ENCODE data around the gene GPT2.
"Not testable (repeated sequence)": the region's sequence is repeated elsewhere in the genome, so short reads cannot be mapped to it uniquely, and the experiment has no call there.

Gene GPT2

DNA sequence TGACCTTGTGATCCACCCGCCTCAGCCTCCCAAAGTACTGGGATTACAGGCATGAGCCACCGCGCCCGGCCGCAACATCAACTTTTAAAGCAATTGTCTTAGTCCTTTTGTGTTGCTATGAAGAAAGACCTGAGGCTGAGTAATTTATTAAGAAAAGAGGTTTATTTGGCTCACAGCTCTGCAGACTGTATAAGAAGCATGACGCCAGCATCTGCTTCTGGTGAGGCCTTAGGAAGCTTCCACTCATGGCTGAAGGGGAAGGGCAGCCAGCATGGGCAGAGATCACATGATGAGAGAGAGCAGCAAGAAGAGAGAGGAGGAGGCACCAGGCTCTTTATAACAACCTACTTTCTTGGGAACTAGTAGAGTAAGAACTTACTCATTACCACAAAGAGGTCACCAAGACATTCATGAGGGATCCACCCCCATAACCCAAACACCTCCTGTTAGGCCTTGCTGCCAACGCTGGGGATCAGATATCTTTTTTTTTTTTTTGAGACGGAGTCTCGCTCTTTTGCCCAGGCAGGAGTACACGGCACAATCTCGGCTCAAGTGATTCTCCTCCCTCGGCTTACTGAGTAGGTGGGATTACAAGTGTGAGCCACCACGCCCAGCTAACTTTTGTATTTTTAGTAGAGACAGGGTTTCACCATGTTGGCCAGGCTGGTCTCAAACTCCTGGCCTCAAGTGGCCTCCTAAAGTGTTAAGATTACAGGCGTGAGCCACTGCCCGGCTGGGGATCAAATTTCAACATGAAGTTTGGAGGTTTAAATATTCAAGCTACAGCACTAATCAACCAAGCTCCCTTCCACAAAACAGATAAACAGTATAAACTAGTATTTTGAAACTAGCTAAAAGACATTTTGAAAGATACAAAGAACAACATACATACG lies 21.4 kb upstream of the GPT2 start:
- DNase-seq: no peak

DNA sequence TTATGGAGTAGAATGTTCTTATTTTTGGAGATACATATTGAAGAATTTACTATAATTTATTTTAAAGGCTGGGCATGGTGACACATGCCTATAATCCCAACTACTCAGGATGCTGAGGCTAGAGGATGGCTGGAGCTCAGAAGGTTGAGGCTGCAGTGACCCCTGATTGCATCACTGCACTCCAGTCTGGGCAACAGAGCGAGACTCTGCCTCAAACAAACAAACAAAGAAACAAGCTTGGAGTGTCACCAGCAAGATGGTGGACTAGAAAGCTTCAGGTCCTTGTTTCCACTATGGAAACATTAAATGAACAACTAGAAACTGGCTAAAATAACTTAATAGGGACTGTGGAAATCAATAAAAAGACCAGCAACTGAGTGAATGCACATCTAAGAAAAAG lies 17.9 kb upstream of the GPT2 start:
- no peak for DNase-seq

DNA sequence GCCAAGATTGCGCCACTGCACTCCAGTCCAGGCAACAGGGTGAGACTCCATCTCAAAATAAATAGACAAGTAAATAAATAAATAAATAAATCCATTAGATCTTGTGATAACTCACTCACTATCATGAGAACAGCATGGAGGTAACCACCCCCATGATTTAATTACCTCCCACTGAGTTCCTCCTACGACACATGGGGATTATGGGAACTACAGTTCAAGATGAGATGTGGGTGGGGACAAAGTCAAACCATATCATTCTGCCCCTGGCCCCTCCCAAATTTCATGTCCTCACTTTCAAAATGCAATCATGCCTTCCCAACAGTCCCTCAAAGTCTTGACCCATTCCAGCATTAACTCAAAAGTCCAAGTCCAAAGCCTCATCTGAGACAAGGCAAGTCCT lies 16.7 kb upstream of the GPT2 start:
- DNase-seq: not testable (repeated sequence)

DNA sequence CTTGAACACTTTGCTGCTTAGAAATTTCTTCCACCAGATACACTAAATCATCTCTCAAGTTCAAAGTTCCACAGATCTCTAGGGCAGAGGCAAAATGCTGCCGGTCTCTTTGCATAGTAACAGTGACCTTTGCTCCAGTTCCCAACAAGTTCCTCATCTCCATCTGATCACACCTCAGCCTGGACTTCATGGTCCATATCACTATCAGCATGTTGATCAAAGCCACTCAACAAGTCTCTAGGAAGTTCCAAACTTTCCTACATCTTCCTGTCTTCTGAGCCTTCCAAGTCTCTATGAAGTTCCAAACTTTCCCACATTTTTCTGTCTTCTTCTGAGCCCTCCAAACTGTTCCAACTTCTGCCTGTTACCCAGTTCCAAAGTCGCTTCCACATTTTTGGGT lies 15.3 kb upstream of the GPT2 start:
- not testable (repeated sequence) for DNase-seq

DNA sequence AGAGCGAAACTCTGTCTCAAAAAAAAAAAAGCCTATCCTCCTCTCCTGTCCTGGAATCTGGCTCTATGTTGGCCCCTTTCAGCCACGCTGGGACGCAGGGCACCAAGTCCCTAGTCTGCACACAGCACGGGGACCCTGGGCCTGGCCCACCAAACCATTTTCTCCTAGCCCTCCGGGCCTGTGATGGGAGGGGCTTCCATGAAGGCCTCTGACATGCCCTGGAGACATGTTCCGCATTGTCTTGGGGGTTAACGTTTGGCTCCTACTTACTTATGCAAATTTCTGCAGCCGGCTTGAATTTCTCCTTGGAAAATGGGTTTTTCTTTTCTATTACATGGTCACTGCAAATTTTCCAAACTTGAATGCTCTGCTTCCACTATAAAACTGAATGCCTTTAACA lies 12.6 kb upstream of the GPT2 start:
- no peak for DNase-seq

DNA sequence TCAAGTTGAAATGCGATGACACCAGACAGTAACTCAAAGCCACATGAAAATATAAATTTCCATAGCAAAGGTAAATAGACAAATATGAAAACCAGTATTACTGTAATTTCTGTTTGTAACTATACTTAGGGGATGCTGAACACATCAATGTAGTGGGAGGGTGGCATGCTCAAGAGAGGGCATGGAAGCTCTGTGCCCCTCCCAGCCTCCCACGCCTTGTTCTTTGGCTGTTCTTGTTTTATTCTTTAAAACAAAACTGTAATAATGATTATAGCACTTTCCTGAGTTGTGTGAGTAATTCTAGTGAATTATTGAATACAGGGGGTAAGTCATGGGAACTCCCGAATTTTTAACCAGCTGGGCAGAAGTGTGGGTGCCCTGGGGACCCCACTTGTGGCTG lies 11.0 kb upstream of the GPT2 start:
- no peak for DNase-seq

DNA sequence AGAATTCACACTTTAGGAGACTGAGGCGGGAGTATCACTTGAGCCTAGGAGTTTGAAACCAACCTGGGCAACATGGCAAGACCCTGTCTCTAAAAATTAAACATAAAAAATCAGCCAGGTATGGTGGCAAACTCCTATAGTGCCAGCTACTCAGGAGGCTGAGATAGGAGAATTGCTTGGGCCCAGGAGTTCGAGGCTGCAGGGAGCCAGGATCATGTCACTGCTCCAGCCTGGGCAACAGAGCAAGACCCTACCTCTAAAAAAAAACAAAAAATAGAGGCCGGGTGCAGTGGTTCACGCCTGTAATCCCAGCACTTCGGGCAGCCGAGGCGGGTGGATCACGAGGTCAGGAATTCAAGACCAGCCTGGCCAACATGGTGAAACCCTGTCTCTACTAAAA lies 8.9 kb upstream of the GPT2 start:
- no peak for DNase-seq

DNA sequence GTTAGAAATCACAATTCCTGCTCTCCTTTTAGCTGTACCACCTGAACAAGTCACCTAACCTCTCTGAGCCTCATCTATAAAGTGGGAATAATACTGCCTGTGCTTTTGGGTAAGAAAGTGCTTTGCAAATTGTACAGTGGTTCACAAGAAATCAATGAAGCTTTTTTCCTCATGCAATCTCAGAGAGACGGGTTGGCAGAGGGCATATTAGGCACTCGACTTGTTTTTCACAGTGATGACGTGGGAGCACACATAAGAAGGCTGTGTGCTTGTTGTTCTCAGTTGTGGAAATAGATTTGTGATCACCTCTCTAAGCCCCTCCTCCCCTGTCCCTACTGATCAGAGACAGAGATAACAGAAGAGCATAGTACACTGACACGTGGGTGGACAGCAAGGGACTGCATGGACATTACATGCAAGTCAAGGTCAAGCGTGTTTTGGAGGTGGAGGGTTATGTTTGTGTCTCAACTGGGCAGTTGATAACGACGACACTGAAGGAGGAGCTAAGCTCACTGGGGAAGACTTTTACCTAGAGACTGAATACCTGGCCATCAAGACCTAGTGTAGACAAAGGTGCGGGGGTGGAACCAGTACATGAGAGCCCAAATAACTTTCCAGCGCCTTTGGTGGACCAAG lies 1.7 kb upstream of the GPT2 start:
- DNase-seq: no peak

DNA sequence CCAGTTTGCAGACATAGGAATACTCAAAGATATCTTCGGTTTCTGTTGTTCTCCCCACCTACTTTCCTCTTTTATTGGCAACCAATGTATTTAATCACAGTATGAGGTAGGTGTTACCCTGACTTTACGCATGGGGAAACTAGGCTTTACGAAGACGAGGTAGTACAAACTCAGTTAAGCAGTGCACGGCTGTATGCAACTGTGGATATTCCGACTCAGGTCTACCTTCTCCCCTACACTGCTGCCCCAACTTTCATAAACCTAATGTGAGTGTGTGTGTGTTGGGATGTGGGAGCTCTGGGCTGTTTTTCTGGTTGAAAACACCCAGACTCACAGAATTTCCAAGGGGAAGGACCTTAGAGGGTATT lies 1.2 kb upstream of the GPT2 start:
- DNase-seq: no peak

DNA sequence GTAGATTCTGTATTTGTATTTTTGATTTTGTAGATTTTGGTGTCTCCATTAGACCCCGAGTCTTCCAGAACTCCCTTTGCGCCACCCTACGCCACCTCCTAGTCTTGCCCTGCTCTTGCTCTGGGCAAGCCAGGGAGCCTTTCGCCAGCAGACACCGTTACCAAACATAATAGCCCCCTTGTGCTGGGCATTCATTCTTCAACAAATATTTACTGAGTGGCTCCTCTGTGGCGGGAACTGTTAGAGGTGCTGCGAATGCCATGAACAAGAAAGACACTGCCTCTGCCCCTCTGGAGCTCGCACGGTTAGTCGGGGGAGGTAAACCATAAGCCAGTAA lies 841 bp upstream of the GPT2 start:
- no peak for DNase-seq

DNA sequence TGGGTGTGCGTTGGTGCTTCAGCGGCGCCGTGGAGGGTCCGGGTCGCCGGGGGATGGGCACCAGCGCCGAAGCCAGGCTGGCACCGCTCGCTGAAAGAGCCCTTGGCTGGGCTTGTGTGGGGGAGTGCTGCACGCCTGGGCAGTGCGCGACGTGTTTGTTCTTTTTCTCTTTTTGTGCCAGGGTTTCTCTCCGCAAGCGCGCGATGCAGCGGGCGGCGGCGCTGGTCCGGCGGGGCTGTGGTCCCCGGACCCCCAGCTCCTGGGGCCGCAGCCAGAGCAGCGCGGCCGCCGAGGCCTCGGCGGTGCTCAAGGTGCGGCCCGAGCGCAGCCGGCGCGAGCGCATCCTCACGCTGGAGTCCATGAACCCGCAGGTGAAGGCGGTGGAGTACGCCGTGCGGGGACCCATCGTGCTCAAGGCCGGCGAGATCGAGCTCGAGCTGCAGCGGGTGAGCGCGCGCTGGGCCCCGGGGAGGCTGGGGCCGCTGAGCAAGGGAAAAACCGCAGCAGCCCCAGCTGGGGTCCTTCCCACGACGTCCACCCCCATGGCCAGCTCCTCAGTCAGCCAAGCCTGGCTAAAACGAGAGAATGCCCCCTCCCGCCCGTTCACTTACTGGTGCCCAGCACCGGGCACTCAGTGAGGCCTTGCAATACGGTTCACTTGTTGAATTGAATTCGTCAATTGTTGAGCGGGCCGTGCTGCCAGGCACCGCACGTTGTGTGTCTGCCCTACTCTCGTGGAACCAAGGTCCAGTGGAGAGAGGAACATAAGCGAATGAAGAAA lies 541 bp downstream of the GPT2 start:
- no peak for DNase-seq

DNA sequence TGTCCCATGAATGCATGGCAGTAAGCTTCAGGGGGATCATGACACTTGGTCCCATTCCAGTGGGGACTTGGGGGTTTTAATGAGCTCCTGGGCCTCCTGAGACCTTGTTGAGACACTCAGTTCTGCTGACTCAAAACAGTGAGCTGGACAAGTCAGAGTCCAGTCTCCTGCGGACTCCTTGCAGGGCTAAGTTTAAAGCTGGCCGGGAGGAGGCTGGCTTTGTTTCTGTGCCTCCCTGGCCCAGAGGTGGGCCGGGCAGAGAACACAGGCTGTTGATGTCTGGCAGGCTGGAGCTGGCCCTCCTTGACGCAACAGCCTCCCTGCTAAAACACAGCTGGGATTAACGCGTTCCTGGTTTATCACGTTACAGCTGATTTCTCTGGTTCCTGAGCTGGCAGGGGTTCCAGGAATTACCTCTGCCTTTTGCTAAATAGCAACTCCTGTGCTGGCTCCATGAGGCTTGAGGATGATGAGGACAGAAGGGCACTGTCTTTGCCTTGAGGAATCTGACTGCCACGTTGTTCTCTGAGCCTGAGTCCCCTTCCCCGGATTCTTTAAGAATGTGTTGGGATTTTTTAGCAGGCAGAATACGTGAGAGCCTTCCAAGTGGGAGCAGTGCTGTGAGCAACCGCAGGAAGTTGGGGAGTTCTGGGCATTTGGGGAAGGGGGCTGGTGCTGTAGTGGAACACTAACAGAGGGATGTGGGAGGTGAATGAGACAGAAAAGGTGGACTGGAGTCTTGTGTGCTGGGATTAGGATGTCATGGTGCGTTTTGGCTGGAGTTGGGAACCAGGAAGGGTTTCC lies 2.0 kb downstream of the GPT2 start:
- no peak for DNase-seq

DNA sequence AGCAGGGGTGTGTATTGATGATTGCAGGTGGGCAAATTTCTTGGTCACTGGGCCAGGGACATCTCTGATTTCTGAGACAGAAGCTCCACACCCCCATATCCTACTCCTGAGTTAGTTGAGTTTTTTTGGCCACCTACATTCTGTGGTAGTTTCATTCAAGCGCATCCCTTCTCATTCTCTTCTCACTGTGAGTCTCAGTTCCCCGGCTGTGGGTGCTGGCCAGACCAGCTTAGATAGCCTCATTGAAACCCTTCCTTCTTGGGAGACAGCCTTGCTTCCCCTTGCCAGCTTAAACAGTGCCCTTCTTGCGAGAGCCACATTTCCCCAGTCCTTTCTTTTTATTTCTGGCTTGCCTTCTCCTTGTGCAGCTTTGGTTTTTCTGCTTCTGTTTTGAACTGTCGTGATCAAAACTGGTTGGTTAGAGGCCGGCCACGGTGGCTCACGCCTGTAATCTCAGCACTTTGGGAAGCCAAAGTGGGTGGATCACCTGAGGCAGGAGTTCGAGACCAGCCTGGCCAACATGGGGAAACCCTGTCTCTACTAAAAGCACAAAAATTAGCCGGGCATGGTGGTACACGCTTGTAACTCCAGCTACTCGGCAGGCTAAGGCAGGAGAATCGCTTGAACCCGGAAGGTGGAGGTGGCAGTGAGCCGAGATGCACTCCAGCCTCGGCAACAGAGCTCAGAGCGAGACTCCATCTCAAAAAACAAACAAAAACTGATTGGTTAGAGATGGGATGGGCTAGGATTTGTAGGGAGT lies 2.8 kb downstream of the GPT2 start:
- no peak for DNase-seq

DNA sequence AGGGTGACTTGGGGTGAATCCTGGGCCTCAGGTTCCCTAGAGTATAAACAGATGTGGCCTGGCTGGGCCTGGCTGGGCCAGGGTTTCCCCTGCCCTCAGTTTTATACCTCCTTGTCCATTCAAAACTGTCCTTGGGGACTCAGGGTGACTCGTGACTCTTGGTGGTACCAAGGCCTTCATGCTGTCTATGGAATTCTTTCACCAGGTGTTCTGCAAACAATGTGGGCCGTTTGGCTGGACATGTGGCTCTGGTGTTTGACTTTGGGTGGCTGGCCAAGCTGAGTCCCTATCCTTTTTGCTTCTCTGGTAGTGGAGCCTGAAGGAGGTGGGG lies 3.3 kb downstream of the GPT2 start:
- no peak for DNase-seq

DNA sequence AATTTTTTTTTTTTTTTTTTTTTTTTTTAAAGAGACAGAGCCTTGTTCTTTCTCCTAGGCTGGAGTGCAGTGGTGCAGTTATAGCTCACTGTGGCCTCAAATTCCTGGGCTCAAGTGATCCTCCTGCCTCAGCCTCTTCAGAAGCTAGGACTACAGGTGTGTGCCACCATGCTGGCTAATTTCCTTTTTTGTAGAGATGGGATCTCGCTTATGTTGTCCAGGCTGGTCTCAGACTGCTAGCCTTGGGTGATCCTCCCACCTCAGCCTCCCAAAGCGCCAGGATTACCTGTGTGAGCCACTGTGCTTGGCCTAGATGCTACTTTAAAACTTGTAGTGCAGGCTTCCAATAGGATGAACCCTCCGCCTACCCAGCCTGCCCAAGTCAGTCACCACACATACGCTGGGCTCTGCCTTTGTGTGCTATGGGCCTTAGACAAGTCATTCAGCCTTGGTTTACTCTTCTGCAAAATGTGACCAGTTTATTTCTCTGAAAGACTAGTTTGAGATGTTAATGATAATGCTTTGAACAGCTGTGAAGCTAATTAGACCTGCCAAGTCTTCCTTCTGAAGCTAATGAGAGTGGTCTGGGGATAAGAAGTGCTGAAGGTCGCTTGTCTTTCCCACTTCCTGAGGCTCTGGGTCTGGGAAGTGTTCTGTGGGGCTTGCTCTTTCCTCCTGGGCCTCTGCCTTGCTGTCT lies 5.2 kb downstream of the GPT2 start:
- no peak for DNase-seq

DNA sequence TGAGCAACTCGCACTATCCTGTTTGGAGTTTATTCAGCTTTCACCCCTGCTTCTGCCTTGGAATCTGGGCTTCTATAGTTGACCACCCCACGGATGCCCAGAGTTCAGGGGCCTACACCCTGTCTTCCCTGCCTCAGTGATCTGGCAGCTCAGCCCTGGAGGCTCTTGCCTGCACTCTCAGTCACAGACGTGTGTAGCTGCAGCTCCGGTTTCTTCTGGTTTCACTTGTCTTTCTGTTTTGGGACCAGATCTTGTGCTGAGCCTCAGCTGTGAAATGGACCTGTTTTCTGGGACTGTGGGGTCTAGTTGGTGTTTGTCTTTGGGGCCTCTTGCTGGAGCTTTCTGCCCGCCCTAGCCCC lies 5.8 kb downstream of the GPT2 start:
- no peak for DNase-seq

DNA sequence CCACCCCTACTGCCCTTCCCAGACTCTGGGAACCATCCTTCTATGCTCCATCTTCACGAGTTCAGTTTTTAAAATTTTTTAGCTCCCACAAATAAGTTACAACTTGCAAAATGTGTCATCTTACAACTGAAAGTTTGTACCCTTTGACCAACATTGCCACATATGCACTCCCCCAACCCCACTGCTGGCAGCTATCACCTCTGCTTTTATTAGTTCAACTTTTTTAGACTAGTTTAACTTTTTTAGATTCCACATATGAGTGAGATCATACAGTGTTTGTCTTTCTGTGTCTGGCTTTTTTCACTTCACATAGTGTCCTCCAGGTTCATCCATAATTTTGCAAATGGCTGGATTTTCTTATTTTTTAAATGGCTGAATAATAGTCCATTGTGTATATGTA lies 7.7 kb downstream of the GPT2 start:
- no peak for DNase-seq

DNA sequence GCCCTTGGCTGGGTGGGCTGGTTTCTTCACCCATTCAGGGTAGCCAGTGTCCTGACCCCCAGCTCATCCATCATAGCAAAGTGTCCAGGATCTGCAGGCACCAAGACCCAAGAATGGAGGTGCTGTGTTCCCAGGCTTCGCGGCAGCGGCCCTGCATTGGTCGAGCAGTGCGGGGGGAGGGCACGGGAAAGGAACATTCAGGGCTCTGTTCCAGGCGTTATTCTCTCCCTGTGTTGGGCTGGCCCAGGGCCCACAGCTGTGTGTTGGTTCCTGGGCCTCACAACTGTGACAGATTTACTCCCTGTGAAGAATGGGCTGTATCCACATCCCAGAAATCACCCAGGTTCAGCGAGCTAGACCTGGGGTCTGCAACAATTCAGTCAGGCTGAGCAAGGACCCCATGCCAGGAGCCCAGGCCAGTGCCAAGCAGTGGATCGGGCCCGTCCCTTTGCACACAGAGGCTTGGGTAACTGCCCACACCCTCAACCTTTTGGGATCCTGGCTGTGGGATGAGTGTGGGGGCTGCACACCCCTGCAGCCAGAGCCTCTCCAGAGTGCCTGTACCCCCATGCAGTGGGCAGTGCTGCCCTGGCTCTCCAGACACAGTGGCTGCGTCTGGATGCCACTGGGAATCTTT lies 10.0 kb downstream of the GPT2 start:
- DNase-seq: no peak

DNA sequence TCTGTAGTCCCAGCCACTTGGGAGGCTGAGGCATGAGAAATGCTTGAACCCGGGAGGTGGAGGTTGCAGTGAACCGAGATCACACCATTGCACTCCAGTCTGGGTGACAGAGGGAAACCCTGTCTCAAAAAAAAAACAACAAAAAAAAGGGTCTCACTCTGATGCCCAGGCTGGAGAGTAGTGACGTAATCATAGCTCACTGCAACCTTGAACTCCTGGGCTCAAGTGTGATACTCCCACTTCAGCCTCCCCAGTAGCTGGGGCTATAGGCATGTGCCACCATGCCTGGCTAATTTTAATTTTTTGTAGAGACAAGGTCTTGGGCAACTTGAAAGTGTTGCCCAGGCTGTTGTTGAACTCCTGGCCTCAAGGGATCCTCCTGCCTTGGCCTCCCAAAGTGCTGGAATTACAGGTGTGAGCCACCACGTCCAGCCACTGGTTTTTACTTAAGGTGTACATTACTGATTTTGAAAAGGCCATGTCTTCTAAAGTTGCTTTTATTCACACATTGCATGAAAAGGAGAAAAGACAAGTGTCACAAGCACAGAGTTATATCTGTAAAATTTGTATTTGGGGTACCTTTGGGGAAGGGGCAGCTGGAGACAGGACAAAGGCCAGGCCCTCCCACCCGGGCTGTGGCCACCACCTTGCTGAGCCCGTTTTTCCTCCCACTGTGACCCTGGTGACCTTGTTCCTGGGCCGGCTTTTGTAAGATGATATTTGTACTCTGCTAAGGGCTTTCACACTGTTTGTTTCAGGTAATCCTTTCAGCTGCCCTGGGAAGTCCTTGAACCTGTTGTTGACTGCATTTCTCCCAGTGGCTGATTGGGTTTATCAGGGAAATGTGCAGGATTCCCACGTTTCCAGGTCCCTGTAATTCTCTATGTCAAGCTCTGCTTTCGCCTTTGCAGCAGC lies 11.5 kb downstream of the GPT2 start:
- no peak for DNase-seq

DNA sequence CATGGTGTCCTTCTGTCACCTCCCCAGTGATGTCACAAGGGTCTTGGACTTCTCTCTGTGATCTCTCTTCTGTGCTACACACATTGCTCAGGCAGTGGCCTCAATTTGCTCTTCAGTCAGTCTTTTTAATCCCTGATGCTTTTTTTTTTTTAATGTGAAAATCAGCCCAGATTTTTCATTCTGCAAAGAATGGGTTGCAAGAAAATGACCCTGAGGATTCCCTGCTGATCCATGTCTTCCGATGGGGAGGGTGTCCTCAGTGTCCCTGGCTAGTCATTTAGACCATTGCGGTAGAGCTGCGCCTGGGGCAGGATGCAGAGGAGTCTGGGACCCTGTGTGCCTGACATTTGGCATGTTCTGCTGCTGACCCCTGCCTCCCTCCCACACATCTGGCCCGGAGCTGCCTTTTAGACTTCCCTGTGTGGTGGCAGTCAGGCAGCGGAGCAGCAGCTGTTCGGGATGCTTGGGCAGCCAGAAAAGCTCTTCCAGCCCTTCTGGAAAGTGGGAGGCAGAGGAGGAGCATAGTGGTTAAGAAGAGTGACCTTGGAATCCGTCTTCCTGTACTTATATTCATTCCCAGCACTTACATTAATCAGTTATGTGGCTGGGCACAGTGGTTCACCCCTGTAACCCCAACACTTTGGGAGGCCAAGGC lies 12.3 kb downstream of the GPT2 start:
- no peak for DNase-seq

All from NCI-H1436 treated with DMSO at 0.1 percent for 48 hours (cell line).